Activated gamma-delta T cell treated with anti-CD3 and anti-CD28 coated beads, Interleukin-2, amount 50 U/mL, for 16 hours (primary cell): Measurements from ENCODE around the gene DMGDH.

Experiments
- DNase-seq: peaks from one replicate; pipeline ENCODE4 v3.0.0-alpha.2; 2020; ENCODE audit warnings: low read depth

Gene DMGDH

GRCh38 chr5:79069488-79070349 is at the start of gene DMGDH, which contains the start of gene BHMT2:
DMGDH (minus strand) TSS chr5:79069674; CDS start chr5:79069620, 54 bp downstream.
BHMT2 (plus strand) TSS chr5:79069767; CDS start chr5:79069783, 16 bp downstream.
- DNase-seq, result no peak

- DNase-seq, result no peak
Observed at GRCh38 chr5:79112703-79113058, 43.2 kb upstream of the DMGDH start.

- no peak for DNase-seq
Observed at GRCh38 chr5:79111960-79112702, 42.7 kb upstream of the DMGDH start.

GRCh38 chr5:79111387-79111959 is 42.0 kb upstream of the DMGDH start, which contains the start of gene BHMT:
BHMT (plus strand) TSS chr5:79111809; CDS start chr5:79111886, 77 bp downstream.
- DNase-seq, result no peak

- DNase-seq, result no peak
Observed at GRCh38 chr5:79109527-79110492, 40.3 kb upstream of the DMGDH start.

GRCh38 chr5:79108792-79109191 is 39.3 kb upstream of the DMGDH start:
- DNase-seq, result no peak

GRCh38 chr5:79108086-79108485 is 38.6 kb upstream of the DMGDH start:
- DNase-seq, result no peak

GRCh38 chr5:79107020-79107796 is 37.7 kb upstream of the DMGDH start:
- DNase-seq, result no peak

- no peak for DNase-seq
Observed at GRCh38 chr5:79105868-79106267, 36.4 kb upstream of the DMGDH start.

GRCh38 chr5:79093762-79094161 is 24.3 kb upstream of the DMGDH start:
- no peak for DNase-seq

- no peak for DNase-seq
Observed at GRCh38 chr5:79091064-79091463, 21.6 kb upstream of the DMGDH start.

- no peak for DNase-seq
Observed at GRCh38 chr5:79088507-79088906, 19.0 kb upstream of the DMGDH start.

GRCh38 chr5:79086116-79086515 is 16.6 kb upstream of the DMGDH start:
- DNase-seq, result no peak

- no peak for DNase-seq
Observed at GRCh38 chr5:79081779-79082178, 12.3 kb upstream of the DMGDH start.

GRCh38 chr5:79080804-79081203 is 11.3 kb upstream of the DMGDH start:
- DNase-seq, result no peak

- no peak for DNase-seq
Observed at GRCh38 chr5:79077680-79078365, 8.3 kb upstream of the DMGDH start.

- no peak for DNase-seq
Observed at GRCh38 chr5:79076819-79077218, 7.3 kb upstream of the DMGDH start.

GRCh38 chr5:79075646-79076426 is 6.4 kb upstream of the DMGDH start:
- DNase-seq, result no peak

GRCh38 chr5:79074641-79075040 is 5.2 kb upstream of the DMGDH start:
- no peak for DNase-seq

- DNase-seq, result no peak
Observed at GRCh38 chr5:79070350-79070667, 835 bp upstream of the DMGDH start.
